Liver (tissue), 9 donors: Measurements from ENCODE around the gene DCTPP1. TPM values are rescaled to one million over a fixed set of nuclear protein-coding genes. Genes with fewer than 3 reads are reported as not detected.

Experiments
- DNase-seq: peaks from one replicate; pipeline ENCODE4 v3.0.0-alpha.2; 2017; ENCODE audit warnings: low spot score
- H3K27ac ChIP-seq, 2 donors: one replicate each; pipeline ENCODE4 v1.7.0; 2013; ENCODE audit warnings: inconsistent platforms in 2 of 2, low read length in 2 of 2, control low read depth in 1 of 2, low read depth in 1 of 2, mild to moderate bottlenecking in 1 of 2
- H3K27me3 ChIP-seq, 4 donors: one replicate each; pipeline versions ENCODE4 v1.6.1 to v1.7.0; 2013; ENCODE audit warnings: low read length in 3 of 4, inconsistent platforms in 1 of 4, mild to moderate bottlenecking in 1 of 4, moderate library complexity in 1 of 4; ENCODE audit not compliant: control insufficient read depth in 4 of 4, insufficient read depth in 4 of 4
- H3K36me3 ChIP-seq, 4 donors: one replicate each; pipeline versions ENCODE4 v1.6.1 to v1.7.0; 2013; ENCODE audit warnings: low read length in 3 of 4, mild to moderate bottlenecking in 3 of 4, low read depth in 1 of 4, moderate library complexity in 1 of 4; ENCODE audit not compliant: control insufficient read depth in 4 of 4, insufficient read depth in 3 of 4
- H3K4me1 ChIP-seq, 4 donors: one replicate each; pipeline versions ENCODE4 v1.6.1 to v1.7.0; 2013; ENCODE audit warnings: low read length in 3 of 4, mild to moderate bottlenecking in 3 of 4, moderate library complexity in 1 of 4; ENCODE audit not compliant: control insufficient read depth in 4 of 4, insufficient read depth in 4 of 4
- H3K4me3 ChIP-seq, 3 donors: one replicate each; pipeline versions ENCODE4 v1.6.1 to v1.7.0; 2013; ENCODE audit warnings: low read length in 3 of 3, control low read depth in 1 of 3, low read depth in 1 of 3, mild to moderate bottlenecking in 1 of 3
- H3K9ac ChIP-seq, 2 donors: one replicate each; pipeline ENCODE4 v1.7.0; 2013; ENCODE audit warnings: low read length in 2 of 2, mild to moderate bottlenecking in 2 of 2, moderate library complexity in 2 of 2, control low read depth in 1 of 2, low read depth in 1 of 2
- H3K9me3 ChIP-seq, 4 donors: one replicate each; pipeline versions ENCODE4 v1.6.1 to v1.7.0; 2013; ENCODE audit warnings: low read length in 3 of 4; ENCODE audit not compliant: control insufficient read depth in 4 of 4
- EGR1 ChIP-seq, 2 donors: IDR thresholded peaks; 2 replicates each; pipeline ENCODE4 v1.6.1; 2016 to 2018; ENCODE audit warnings: antibody characterized with exemption in 2 of 2, low read depth in 2 of 2
- FOXA1 ChIP-seq: IDR thresholded peaks from 2 replicates; pipeline ENCODE4 v1.6.1; 2016; ENCODE audit warnings: antibody characterized with exemption
- FOXA2 ChIP-seq: IDR thresholded peaks from 2 replicates; pipeline ENCODE4 v1.6.1; 2016; ENCODE audit warnings: antibody characterized with exemption
- HNF4A ChIP-seq, 2 donors: conservative IDR thresholded peaks; 2 replicates each; pipeline ENCODE4 v1.6.1; 2016; ENCODE audit warnings: antibody characterized with exemption in 2 of 2, mild to moderate bottlenecking in 2 of 2
- HNF4G ChIP-seq: IDR thresholded peaks from 2 replicates; pipeline ENCODE4 v1.6.1; 2016; ENCODE audit warnings: antibody characterized with exemption
- JUND ChIP-seq, 2 donors: IDR thresholded peaks; 2 replicates each; pipeline ENCODE4 v1.6.1; 2016; ENCODE audit warnings: antibody characterized with exemption in 2 of 2
- NR2F2 ChIP-seq: IDR thresholded peaks from 2 replicates; pipeline ENCODE4 v1.6.1; 2016; ENCODE audit warnings: antibody characterized with exemption
- RAD21 ChIP-seq, 2 donors: IDR thresholded peaks; 2 replicates each; pipeline ENCODE4 v1.6.1; 2016; ENCODE audit warnings: antibody characterized with exemption in 2 of 2, mild to moderate bottlenecking in 2 of 2
- TAF1 ChIP-seq: conservative IDR thresholded peaks from 2 replicates; pipeline ENCODE4 v1.6.1; 2016; ENCODE audit warnings: antibody characterized with exemption, mild to moderate bottlenecking
- WGBS: extraction: QIAGEN DNeasy Blood & Tissue Kit; methylation state at CpG from one replicate; pipeline ENCODE4 v1.1.7; 2013; 5-methylcytosine and 5-hydroxymethylcytosine counted together
- polyA plus RNA-seq, 2 donors: library from polyadenylated mRNA; stranded (reverse) in 1 of 2; unstranded in 1 of 2; fragments of 200-250 nt in 1 of 2; fragments of >200 nt in 1 of 2; fragmentation: Nextera tagmentation in 1 of 2; extraction: Ambion mirVana in 1 of 2; gene quantifications; one replicate each; pipeline versions ENCODE4 v1.2.1 to v1.2.3, GENCODE V29; 2013 to 2015
- total RNA-seq, 2 donors: library from RNA; depleted of rRNA; stranded (reverse); fragments of >200 nt; gene quantifications; one replicate each; pipeline ENCODE4 v1.2.3, GENCODE V29; 2014
- TF ChIP-seq, protein P1 (sequence below): IDR thresholded peaks from 2 replicates; pipeline ENCODE4 v1.6.1; 2016; ENCODE audit warnings: antibody characterized with exemption, mild to moderate bottlenecking
- TF ChIP-seq, protein P2 (sequence below): IDR thresholded peaks from 2 replicates; pipeline ENCODE4 v1.6.1; 2016; ENCODE audit warnings: antibody characterized with exemption
- TF ChIP-seq, protein P3 (sequence below): fragments of 150-350 bp; IDR thresholded peaks from 2 replicates; pipeline ENCODE4 v1.5.1; 2017; ENCODE audit warnings: improper control_type of control experiment, low read depth, low read length; ENCODE audit not compliant: missing input control
- donor health status: healthy.
- donor health status: healthy.
- donor health status: healthy.
- donor health status: healthy.
- donor health status: healthy.

Gene DCTPP1
- total and polyA plus RNA-seq, 4 donors = 6.0 to 18.8 (median 15.0) TPM

DNA sequence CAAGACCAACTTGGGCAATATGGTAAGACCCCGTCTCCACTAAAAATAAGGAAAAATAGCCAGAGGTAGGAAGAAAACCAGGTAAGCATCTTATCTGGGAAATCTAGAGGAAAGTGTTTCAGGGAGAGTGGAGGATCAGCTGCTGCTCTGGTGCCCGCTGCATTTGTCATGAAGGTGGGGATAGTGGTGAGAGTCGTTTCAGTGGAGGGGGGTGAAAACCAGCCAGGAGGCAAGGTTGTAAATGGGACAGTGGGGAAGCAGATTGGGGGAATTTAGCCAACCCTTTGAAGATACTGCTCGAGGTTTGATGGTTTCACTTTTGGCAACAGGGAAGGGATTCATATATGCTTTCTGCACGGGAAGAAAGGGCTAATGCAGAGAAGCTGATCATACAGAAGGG is 8.8 kb downstream of the DCTPP1 start:
- WGBS = 84% methylated on average over 5 of the region's 5 CpGs
- Histone ChIP-seq H3K27ac (no peak overlapping the region), H3K27me3 (no peaks in the 10 kb centered on the region), H3K36me3 (peaks cover 6 to 20% (median 8%) of the 10 kb centered on the region in 4 donors), H3K9me3 (no peaks in the 10 kb centered on the region), H3K4me3 (no peak overlapping the region), H3K4me1 (peaks cover 3 to 16% (median 5%) of the 10 kb centered on the region in 4 donors), H3K9ac (no peak overlapping the region)
- TF ChIP-seq FOXA1 = no peak
- TF ChIP-seq, protein P1, sequence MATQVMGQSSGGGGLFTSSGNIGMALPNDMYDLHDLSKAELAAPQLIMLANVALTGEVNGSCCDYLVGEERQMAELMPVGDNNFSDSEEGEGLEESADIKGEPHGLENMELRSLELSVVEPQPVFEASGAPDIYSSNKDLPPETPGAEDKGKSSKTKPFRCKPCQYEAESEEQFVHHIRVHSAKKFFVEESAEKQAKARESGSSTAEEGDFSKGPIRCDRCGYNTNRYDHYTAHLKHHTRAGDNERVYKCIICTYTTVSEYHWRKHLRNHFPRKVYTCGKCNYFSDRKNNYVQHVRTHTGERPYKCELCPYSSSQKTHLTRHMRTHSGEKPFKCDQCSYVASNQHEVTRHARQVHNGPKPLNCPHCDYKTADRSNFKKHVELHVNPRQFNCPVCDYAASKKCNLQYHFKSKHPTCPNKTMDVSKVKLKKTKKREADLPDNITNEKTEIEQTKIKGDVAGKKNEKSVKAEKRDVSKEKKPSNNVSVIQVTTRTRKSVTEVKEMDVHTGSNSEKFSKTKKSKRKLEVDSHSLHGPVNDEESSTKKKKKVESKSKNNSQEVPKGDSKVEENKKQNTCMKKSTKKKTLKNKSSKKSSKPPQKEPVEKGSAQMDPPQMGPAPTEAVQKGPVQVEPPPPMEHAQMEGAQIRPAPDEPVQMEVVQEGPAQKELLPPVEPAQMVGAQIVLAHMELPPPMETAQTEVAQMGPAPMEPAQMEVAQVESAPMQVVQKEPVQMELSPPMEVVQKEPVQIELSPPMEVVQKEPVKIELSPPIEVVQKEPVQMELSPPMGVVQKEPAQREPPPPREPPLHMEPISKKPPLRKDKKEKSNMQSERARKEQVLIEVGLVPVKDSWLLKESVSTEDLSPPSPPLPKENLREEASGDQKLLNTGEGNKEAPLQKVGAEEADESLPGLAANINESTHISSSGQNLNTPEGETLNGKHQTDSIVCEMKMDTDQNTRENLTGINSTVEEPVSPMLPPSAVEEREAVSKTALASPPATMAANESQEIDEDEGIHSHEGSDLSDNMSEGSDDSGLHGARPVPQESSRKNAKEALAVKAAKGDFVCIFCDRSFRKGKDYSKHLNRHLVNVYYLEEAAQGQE = no peak
- no peak for TF ChIP-seq HNF4G
- TF ChIP-seq RAD21 (IDR thresholded peaks at IDR 0.05) = no peak
- TF ChIP-seq, protein P2, sequence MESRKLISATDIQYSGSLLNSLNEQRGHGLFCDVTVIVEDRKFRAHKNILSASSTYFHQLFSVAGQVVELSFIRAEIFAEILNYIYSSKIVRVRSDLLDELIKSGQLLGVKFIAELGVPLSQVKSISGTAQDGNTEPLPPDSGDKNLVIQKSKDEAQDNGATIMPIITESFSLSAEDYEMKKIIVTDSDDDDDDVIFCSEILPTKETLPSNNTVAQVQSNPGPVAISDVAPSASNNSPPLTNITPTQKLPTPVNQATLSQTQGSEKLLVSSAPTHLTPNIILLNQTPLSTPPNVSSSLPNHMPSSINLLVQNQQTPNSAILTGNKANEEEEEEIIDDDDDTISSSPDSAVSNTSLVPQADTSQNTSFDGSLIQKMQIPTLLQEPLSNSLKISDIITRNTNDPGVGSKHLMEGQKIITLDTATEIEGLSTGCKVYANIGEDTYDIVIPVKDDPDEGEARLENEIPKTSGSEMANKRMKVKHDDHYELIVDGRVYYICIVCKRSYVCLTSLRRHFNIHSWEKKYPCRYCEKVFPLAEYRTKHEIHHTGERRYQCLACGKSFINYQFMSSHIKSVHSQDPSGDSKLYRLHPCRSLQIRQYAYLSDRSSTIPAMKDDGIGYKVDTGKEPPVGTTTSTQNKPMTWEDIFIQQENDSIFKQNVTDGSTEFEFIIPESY = no peak
- no peak for TF ChIP-seq NR2F2
- TF ChIP-seq HNF4A (conservative IDR thresholded peaks at IDR 0.05) = no peak
- TF ChIP-seq, protein P3, sequence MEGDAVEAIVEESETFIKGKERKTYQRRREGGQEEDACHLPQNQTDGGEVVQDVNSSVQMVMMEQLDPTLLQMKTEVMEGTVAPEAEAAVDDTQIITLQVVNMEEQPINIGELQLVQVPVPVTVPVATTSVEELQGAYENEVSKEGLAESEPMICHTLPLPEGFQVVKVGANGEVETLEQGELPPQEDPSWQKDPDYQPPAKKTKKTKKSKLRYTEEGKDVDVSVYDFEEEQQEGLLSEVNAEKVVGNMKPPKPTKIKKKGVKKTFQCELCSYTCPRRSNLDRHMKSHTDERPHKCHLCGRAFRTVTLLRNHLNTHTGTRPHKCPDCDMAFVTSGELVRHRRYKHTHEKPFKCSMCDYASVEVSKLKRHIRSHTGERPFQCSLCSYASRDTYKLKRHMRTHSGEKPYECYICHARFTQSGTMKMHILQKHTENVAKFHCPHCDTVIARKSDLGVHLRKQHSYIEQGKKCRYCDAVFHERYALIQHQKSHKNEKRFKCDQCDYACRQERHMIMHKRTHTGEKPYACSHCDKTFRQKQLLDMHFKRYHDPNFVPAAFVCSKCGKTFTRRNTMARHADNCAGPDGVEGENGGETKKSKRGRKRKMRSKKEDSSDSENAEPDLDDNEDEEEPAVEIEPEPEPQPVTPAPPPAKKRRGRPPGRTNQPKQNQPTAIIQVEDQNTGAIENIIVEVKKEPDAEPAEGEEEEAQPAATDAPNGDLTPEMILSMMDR = no peak
- no peak for TF ChIP-seq EGR1 (IDR thresholded peaks at IDR 0.05; ENCODE audit: low read depth in 2 of 2)
- TF ChIP-seq JUND (IDR thresholded peaks at IDR 0.05) = no peak
- no peak for TF ChIP-seq FOXA2
- no peak for DNase-seq

DNA sequence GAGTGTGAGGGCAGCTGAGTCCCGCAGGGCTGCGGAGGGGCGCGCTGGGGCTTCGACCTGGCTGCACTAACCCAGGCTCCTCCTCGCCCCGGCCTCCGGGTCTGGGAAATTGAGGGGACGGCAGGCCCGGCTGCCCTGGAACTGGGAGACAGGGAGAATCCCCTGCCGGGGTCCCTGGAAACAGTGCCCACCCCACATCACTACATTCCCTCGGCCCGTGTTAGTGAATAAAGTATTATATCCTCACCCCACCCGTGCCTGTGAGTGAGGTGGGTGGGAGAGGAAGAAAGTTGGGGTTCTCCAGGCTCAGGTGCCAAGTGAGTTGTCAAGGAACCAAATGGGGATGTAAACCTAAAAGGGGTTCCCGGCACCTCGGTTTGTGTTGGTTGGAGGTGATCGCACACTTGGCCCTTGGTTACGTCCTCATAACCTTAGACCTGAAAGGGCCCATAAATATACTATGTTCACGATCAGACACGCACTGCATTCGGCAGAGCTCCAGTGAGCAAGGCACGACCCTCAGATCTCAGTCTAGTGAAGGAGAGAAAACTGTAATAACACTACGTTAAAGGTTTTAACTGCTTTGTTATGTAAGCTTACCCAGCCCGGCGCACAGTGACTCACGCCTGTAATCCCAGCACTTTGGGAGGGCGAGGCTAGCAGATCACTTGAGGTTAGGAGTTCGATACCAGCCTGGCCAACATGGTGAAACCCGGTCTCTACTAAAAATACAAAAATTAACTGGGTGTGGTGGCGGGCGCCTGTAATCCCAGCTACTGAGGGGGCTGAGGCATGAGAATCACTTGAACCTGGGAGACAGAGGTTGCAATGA is 11.3 kb downstream of the DCTPP1 start:
- peak overlapping the region; percentile 65 to 95 for H3K27ac ChIP-seq
- no peaks in the 10 kb centered on the region for H3K9me3 ChIP-seq
- TF ChIP-seq RAD21 (IDR thresholded peaks at IDR 0.05) (peak in 1 of 2 donors; percentile 26), TAF1 (no peak)
- H3K4me1 ChIP-seq = peaks cover 3 to 16% (median 5%) of the 10 kb centered on the region in 4 donors
- H3K27me3 ChIP-seq = no peaks in the 10 kb centered on the region
- H3K36me3 ChIP-seq = peaks cover 0 to 11% (median 3%) of the 10 kb centered on the region in 4 donors
- no peak for DNase-seq
- peak overlapping the region in 1 of 2 donors; percentile 71 for H3K9ac ChIP-seq
- WGBS = 56% methylated on average over 31 of the region's 31 CpGs
- H3K4me3 ChIP-seq = peak overlapping the region in 2 of 3 donors; percentile 56 to 63
